ENCODE results near the gene MVD. TPM values are rescaled to one million over a fixed set of nuclear protein-coding genes. Genes with fewer than 3 reads are reported as not detected.
A peak's percentile ranks its signal among the peaks of the same experiment; 100 is the strongest.

Gene MVD
- total and polyA plus RNA-seq, 8 donors: 7.1 to 302 (median 45.9) TPM

DNA sequence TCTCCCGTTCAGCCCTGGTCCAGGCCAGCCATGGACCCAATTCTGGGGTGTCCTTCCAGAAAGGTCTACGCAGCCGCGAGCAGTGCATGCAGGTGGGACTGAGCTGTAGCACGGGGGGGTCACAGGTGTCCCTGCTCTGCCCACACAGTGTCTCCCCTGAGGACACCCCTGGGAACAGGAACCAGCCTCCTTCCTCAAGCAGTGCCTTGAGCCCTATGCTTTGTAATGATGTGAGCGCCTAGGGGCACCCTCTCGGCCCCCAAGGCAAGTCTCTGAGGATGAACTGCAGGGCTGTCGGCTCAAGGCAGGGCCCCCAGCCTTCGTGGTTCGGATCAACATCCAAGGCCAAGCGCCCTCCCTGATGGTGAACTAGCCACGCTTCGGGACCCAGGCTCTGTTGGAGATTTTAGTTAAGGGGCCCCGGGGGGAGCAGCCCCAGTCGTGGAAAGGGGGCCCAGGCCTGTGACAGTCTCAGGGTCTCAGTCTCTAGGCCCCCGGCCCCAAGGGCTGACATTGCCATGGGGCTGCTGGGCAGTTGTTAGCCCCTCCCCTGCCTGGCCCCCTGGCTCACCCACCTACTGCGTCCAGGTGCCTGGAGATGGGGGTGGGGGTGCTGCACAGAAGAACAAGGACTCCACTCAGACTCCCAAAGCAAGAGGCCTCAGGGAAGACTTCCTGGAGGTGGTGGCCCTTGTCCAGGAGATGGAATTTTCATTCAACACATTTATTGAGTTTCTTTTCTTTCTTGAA is 22.2 kb downstream of the MVD start:
- Histone ChIP-seq H3K27ac (no peak overlapping the region), H3K4me1 (peaks cover 14 to 27% (median 20%) of the 10 kb centered on the region in 4 donors), H3K9me3 (no peaks in the 10 kb centered on the region), H3K4me3 (no peak overlapping the region), H3K27me3 (peaks cover 13 to 57% (median 27%) of the 10 kb centered on the region in 3 donors), H3K36me3 (peaks cover 0 to 32% (median 27%) of the 10 kb centered on the region in 4 donors)
- WGBS, 5 donors: 59 to 72% (median 70%) methylated on average over 12 to 17 of the region's 17 CpGs
- intact Hi-C loops (cut with DNase I; ENCODE audit: low total_unique reads): no loop called here
- no peak for DNase-seq
- TF ChIP-seq POLR2A (IDR thresholded peaks at IDR 0.05) (no peak), EP300 (IDR thresholded peaks at IDR 0.05) (no peak), POLR2AphosphoS5 (IDR thresholded peaks at IDR 0.05) (no peak)
- TF ChIP-seq, protein P1, sequence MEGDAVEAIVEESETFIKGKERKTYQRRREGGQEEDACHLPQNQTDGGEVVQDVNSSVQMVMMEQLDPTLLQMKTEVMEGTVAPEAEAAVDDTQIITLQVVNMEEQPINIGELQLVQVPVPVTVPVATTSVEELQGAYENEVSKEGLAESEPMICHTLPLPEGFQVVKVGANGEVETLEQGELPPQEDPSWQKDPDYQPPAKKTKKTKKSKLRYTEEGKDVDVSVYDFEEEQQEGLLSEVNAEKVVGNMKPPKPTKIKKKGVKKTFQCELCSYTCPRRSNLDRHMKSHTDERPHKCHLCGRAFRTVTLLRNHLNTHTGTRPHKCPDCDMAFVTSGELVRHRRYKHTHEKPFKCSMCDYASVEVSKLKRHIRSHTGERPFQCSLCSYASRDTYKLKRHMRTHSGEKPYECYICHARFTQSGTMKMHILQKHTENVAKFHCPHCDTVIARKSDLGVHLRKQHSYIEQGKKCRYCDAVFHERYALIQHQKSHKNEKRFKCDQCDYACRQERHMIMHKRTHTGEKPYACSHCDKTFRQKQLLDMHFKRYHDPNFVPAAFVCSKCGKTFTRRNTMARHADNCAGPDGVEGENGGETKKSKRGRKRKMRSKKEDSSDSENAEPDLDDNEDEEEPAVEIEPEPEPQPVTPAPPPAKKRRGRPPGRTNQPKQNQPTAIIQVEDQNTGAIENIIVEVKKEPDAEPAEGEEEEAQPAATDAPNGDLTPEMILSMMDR (IDR thresholded peaks at IDR 0.05): no peak

DNA sequence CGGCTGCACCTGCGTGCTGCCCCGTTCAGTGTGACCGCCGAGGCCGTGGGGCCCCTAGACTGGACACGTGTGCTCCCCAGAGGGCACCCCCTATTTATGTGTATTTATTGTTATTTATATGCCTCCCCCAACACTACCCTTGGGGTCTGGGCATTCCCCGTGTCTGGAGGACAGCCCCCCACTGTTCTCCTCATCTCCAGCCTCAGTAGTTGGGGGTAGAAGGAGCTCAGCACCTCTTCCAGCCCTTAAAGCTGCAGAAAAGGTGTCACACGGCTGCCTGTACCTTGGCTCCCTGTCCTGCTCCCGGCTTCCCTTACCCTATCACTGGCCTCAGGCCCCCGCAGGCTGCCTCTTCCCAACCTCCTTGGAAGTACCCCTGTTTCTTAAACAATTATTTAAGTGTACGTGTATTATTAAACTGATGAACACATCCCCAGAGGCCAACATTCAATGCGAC is 22.8 kb downstream of the MVD start:
- WGBS, 5 donors: 41 to 52% (median 47%) methylated on average over 13 of the region's 13 CpGs
- intact Hi-C loops (cut with DNase I; ENCODE audit: low total_unique reads): no loop called here
- TF ChIP-seq POLR2AphosphoS5 (IDR thresholded peaks at IDR 0.05) (no peak), POLR2A (IDR thresholded peaks at IDR 0.05) (no peak), EP300 (IDR thresholded peaks at IDR 0.05) (no peak)
- TF ChIP-seq, protein P1 (IDR thresholded peaks at IDR 0.05): no peak
- Histone ChIP-seq H3K36me3 (peaks cover 0 to 26% (median 21%) of the 10 kb centered on the region in 4 donors), H3K27ac (no peak overlapping the region), H3K27me3 (peaks cover 13 to 63% (median 27%) of the 10 kb centered on the region in 3 donors), H3K4me1 (peaks cover 14 to 33% (median 23%) of the 10 kb centered on the region in 4 donors), H3K4me3 (no peak overlapping the region), H3K9me3 (no peaks in the 10 kb centered on the region)
- DNase-seq: no peak

- DNase-seq: peak; percentile 56 to 76
- Histone ChIP-seq H3K36me3 (peaks cover 0 to 24% (median 19%) of the 10 kb centered on the region in 4 donors), H3K4me1 (peaks cover 18 to 40% (median 29%) of the 10 kb centered on the region in 4 donors), H3K27ac (no peak overlapping the region), H3K4me3 (peak overlapping the region in 1 of 4 donors; percentile 2), H3K27me3 (peaks cover 13 to 69% (median 33%) of the 10 kb centered on the region in 3 donors), H3K9me3 (no peaks in the 10 kb centered on the region)
- intact Hi-C loops (cut with DNase I; ENCODE audit: low total_unique reads): no loop called here
- no peak for TF ChIP-seq POLR2AphosphoS5 (IDR thresholded peaks at IDR 0.05)
- TF ChIP-seq, protein P1 (IDR thresholded peaks at IDR 0.05): no peak
- TF ChIP-seq POLR2A (IDR thresholded peaks at IDR 0.05): no peak
- TF ChIP-seq EP300 (IDR thresholded peaks at IDR 0.05): no peak
- WGBS, 5 donors: 18 to 31% (median 24%) methylated on average over 20 to 45 of the region's 45 CpGs
These were observed 23.5 kb downstream of the MVD start for GRCh38 chr16:88639231-88640038.

Data from stomach (tissue), 9 donors.